Stimulated activated memory B cell treated with anti-CD40 and anti-IgM and Interleukin-4, amounts not matched to agents 10 μg/mL and 1 μg/mL and 100 μg/mL, for 72 hours (primary cell): ENCODE data around the gene FUT4.
A peak's percentile ranks its signal among the peaks of the same experiment; 100 is the strongest.
"Not testable (repeated sequence)": the region's sequence is repeated elsewhere in the genome, so short reads cannot be mapped to it uniquely, and the experiment has no call there.

ENCODE experiments used
- ATAC-seq: fragments of 150-1000 bp; cut with Tn5 transposase; 2 replicates; pipeline ENCODE4 v1.10.0; 2021
- H3K27ac Mint-ChIP-seq: one replicate; pipeline ENCODE4 v1.8.0; 2022; ENCODE audit warnings: mild to moderate bottlenecking, mixed read lengths
- H3K27me3 Mint-ChIP-seq: one replicate; pipeline ENCODE4 v1.8.0; 2022; ENCODE audit warnings: mixed read lengths
- H3K36me3 Mint-ChIP-seq: one replicate; pipeline ENCODE4 v1.8.0; 2022; ENCODE audit warnings: mixed read lengths
- H3K4me1 Mint-ChIP-seq: one replicate; pipeline ENCODE4 v1.8.0; 2022; ENCODE audit warnings: mixed read lengths
- H3K4me3 Mint-ChIP-seq: one replicate; pipeline ENCODE4 v1.8.0; 2022; ENCODE audit warnings: mild to moderate bottlenecking, moderate library complexity, mixed read lengths
- H3K9me3 Mint-ChIP-seq: one replicate; pipeline ENCODE4 v1.8.0; 2022; ENCODE audit warnings: mixed read lengths

FUT4 gene

GRCh38 chr11:94543695-94544645 lies at the start of gene FUT4:
Gene FUT4, plus strand, starts transcription at chr11:94543921. Its CDS starts 213 bp downstream, at chr11:94544134.
- Mint-ChIP-seq H3K27ac (peak within 1 kb of the TSS; percentile 99), H3K9me3 (no peaks in the 10 kb centered on the region), H3K4me1 (peaks cover 37% of the 10 kb centered on the region), H3K27me3 (peaks cover 24% of the 10 kb centered on the region), H3K4me3 (peak within 1 kb of the TSS; percentile 100), H3K36me3 (peaks cover 7% of the 10 kb centered on the region)
- peak; percentile 91 for ATAC-seq

GRCh38 chr11:94494126-94494680 lies 49.5 kb upstream of the FUT4 start:
- ATAC-seq = peak; percentile 77
- Mint-ChIP-seq H3K36me3 (peaks cover 23% of the 10 kb centered on the region), H3K27me3 (no peaks in the 10 kb centered on the region), H3K4me1 (peaks cover 37% of the 10 kb centered on the region), H3K9me3 (no peaks in the 10 kb centered on the region), H3K27ac (peak overlapping the region; percentile 95), H3K4me3 (peak overlapping the region; percentile 87)

GRCh38 chr11:94500181-94500580 lies 43.5 kb upstream of the FUT4 start:
- peaks cover 8% of the 10 kb centered on the region for H3K4me1 Mint-ChIP-seq

GRCh38 chr11:94501522-94501921 lies 42.2 kb upstream of the FUT4 start:
- no peak for ATAC-seq
- no peaks in the 10 kb centered on the region for H3K27me3 Mint-ChIP-seq
- H3K4me1 Mint-ChIP-seq = peaks cover 4% of the 10 kb centered on the region
- no peak overlapping the region for H3K27ac Mint-ChIP-seq
- peaks cover 22% of the 10 kb centered on the region for H3K36me3 Mint-ChIP-seq
- no peak overlapping the region for H3K4me3 Mint-ChIP-seq
- no peaks in the 10 kb centered on the region for H3K9me3 Mint-ChIP-seq

More at GRCh38 chr11:94500181-94500580, 43.5 kb upstream of the FUT4 start:
- no peak overlapping the region for H3K27ac Mint-ChIP-seq
- no peaks in the 10 kb centered on the region for H3K9me3 Mint-ChIP-seq
- H3K27me3 Mint-ChIP-seq = no peaks in the 10 kb centered on the region
- no peak for ATAC-seq
- H3K4me3 Mint-ChIP-seq = no peak overlapping the region
- peaks cover 24% of the 10 kb centered on the region for H3K36me3 Mint-ChIP-seq

GRCh38 chr11:94504689-94505293 lies 38.9 kb upstream of the FUT4 start:
- H3K4me3 Mint-ChIP-seq = no peak overlapping the region

GRCh38 chr11:94506513-94506912 lies 37.2 kb upstream of the FUT4 start:
- H3K9me3 Mint-ChIP-seq, H3K4me1 Mint-ChIP-seq, ATAC-seq, H3K4me3 Mint-ChIP-seq, H3K36me3 Mint-ChIP-seq, H3K27ac Mint-ChIP-seq: not testable (repeated sequence)
- peaks cover 13% of the 10 kb centered on the region for H3K27me3 Mint-ChIP-seq

More at GRCh38 chr11:94504689-94505293, 38.9 kb upstream of the FUT4 start:
- H3K9me3 Mint-ChIP-seq = no peaks in the 10 kb centered on the region
- H3K27ac Mint-ChIP-seq = no peak overlapping the region
- peaks cover 8% of the 10 kb centered on the region for H3K36me3 Mint-ChIP-seq
- H3K27me3 Mint-ChIP-seq = no peaks in the 10 kb centered on the region
- ATAC-seq = no peak
- no peaks in the 10 kb centered on the region for H3K4me1 Mint-ChIP-seq

GRCh38 chr11:94507485-94507884 lies 36.2 kb upstream of the FUT4 start:
- ATAC-seq = no peak
- H3K9me3 Mint-ChIP-seq = no peaks in the 10 kb centered on the region
- H3K27ac Mint-ChIP-seq = no peak overlapping the region
- H3K4me1 Mint-ChIP-seq = peaks cover 7% of the 10 kb centered on the region
- H3K36me3 Mint-ChIP-seq = no peaks in the 10 kb centered on the region
- H3K4me3 Mint-ChIP-seq = no peak overlapping the region
- H3K27me3 Mint-ChIP-seq = peaks cover 23% of the 10 kb centered on the region

GRCh38 chr11:94511932-94512781 lies 31.6 kb upstream of the FUT4 start, which contains the start of gene C11orf97:
Gene C11orf97, plus strand, starts transcription at chr11:94512461. Its CDS starts 68 bp downstream, at chr11:94512529.
- Mint-ChIP-seq H3K9me3 (no peaks in the 10 kb centered on the region), H3K27ac (no peak within 1 kb of the TSS), H3K4me1 (peaks cover 11% of the 10 kb centered on the region), H3K36me3 (no peaks in the 10 kb centered on the region), H3K4me3 (peak within 1 kb of the TSS; percentile 80), H3K27me3 (peaks cover 38% of the 10 kb centered on the region)
- ATAC-seq = peak; percentile 80

- Mint-ChIP-seq H3K36me3 (no peaks in the 10 kb centered on the region), H3K4me3 (no peak overlapping the region), H3K9me3 (no peaks in the 10 kb centered on the region), H3K27ac (no peak overlapping the region), H3K4me1 (peaks cover 11% of the 10 kb centered on the region), H3K27me3 (peaks cover 38% of the 10 kb centered on the region)
- no peak for ATAC-seq
Measured at GRCh38 chr11:94513091-94513490, 30.6 kb upstream of the FUT4 start.

- H3K36me3 Mint-ChIP-seq = no peaks in the 10 kb centered on the region
Measured at GRCh38 chr11:94515398-94515797, 28.3 kb upstream of the FUT4 start.

GRCh38 chr11:94516725-94517124 lies 27.0 kb upstream of the FUT4 start:
- Mint-ChIP-seq H3K9me3 (no peaks in the 10 kb centered on the region), H3K36me3 (no peaks in the 10 kb centered on the region), H3K4me3 (no peak overlapping the region), H3K27me3 (peaks cover 23% of the 10 kb centered on the region), H3K27ac (no peak overlapping the region), H3K4me1 (peaks cover 11% of the 10 kb centered on the region)
- ATAC-seq = no peak

More at GRCh38 chr11:94515398-94515797, 28.3 kb upstream of the FUT4 start:
- Mint-ChIP-seq H3K4me3 (no peak overlapping the region), H3K27me3 (peaks cover 36% of the 10 kb centered on the region), H3K9me3 (no peaks in the 10 kb centered on the region), H3K27ac (no peak overlapping the region), H3K4me1 (peaks cover 11% of the 10 kb centered on the region)
- ATAC-seq = no peak

- H3K36me3 Mint-ChIP-seq = no peaks in the 10 kb centered on the region
- no peak for ATAC-seq
Measured at GRCh38 chr11:94518300-94518699, 25.4 kb upstream of the FUT4 start.

GRCh38 chr11:94519478-94520084 lies 24.1 kb upstream of the FUT4 start:
- H3K27me3 Mint-ChIP-seq = peaks cover 14% of the 10 kb centered on the region
- no peak overlapping the region for H3K4me3 Mint-ChIP-seq
- no peak for ATAC-seq
- H3K9me3 Mint-ChIP-seq = no peaks in the 10 kb centered on the region
- no peaks in the 10 kb centered on the region for H3K4me1 Mint-ChIP-seq
- no peaks in the 10 kb centered on the region for H3K36me3 Mint-ChIP-seq
- H3K27ac Mint-ChIP-seq = no peak overlapping the region

More at GRCh38 chr11:94518300-94518699, 25.4 kb upstream of the FUT4 start:
- no peaks in the 10 kb centered on the region for H3K4me1 Mint-ChIP-seq
- H3K9me3 Mint-ChIP-seq = no peaks in the 10 kb centered on the region
- H3K4me3 Mint-ChIP-seq = no peak overlapping the region
- H3K27me3 Mint-ChIP-seq = peaks cover 14% of the 10 kb centered on the region
- no peak overlapping the region for H3K27ac Mint-ChIP-seq

- no peaks in the 10 kb centered on the region for H3K9me3 Mint-ChIP-seq
Measured at GRCh38 chr11:94521684-94522083, 22.0 kb upstream of the FUT4 start.

More at GRCh38 chr11:94521684-94522083, 22.0 kb upstream of the FUT4 start:
- Mint-ChIP-seq H3K27ac (no peak overlapping the region), H3K4me3 (no peak overlapping the region), H3K4me1 (no peaks in the 10 kb centered on the region), H3K27me3 (peaks cover 9% of the 10 kb centered on the region), H3K36me3 (no peaks in the 10 kb centered on the region)
- ATAC-seq = no peak
